ENCODE data around the gene TECPR2.
A peak's percentile ranks its signal among the peaks of the same experiment; 100 is the strongest.

The TECPR2 gene

GRCh38 chr14:102359341-102359740, 3.4 kb upstream of the TECPR2 start:
- H3K4me3 ChIP-seq (ENCODE audit: low read depth, low read length): no peak overlapping the region
- TF ChIP-seq CTCF (IDR thresholded peaks at IDR 0.05; ENCODE audit: low read depth, low read length): no peak
- no peak for DNase-seq (ENCODE audit: low read depth, low spot score)
- in situ Hi-C loops (cut with HindIII; ENCODE audit: low sequenced_read_pairs): no loop called here

- no peak for DNase-seq (ENCODE audit: low read depth, low spot score)
- no peak for TF ChIP-seq CTCF (IDR thresholded peaks at IDR 0.05; ENCODE audit: low read depth, low read length)
- in situ Hi-C loops (cut with HindIII; ENCODE audit: low sequenced_read_pairs): no loop called here
- no peak overlapping the region for H3K4me3 ChIP-seq (ENCODE audit: low read depth, low read length)
These were observed 2.4 kb upstream of the TECPR2 start for GRCh38 chr14:102360388-102360787.

GRCh38 chr14:102362084-102362483, 657 bp upstream of the TECPR2 start:
- H3K4me3 ChIP-seq (ENCODE audit: low read depth, low read length): peak overlapping the region; percentile 84
- in situ Hi-C loops (cut with HindIII; ENCODE audit: low sequenced_read_pairs): no loop called here
- DNase-seq (ENCODE audit: low read depth, low spot score): peak; percentile 8
- TF ChIP-seq CTCF (IDR thresholded peaks at IDR 0.05; ENCODE audit: low read depth, low read length): no peak

- DNase-seq (ENCODE audit: low read depth, low spot score): peak; percentile 38
- no peak for TF ChIP-seq CTCF (IDR thresholded peaks at IDR 0.05; ENCODE audit: low read depth, low read length)
- H3K4me3 ChIP-seq (ENCODE audit: low read depth, low read length): peak overlapping the region; percentile 84
- in situ Hi-C loops (cut with HindIII; ENCODE audit: low sequenced_read_pairs): no loop called here
These were observed 622 bp downstream of the TECPR2 start for GRCh38 chr14:102363182-102363943.

GRCh38 chr14:102370305-102370809, 7.6 kb downstream of the TECPR2 start:
- H3K4me3 ChIP-seq (ENCODE audit: low read depth, low read length): no peak overlapping the region
- TF ChIP-seq CTCF (IDR thresholded peaks at IDR 0.05; ENCODE audit: low read depth, low read length): no peak
- in situ Hi-C loops (cut with HindIII; ENCODE audit: low sequenced_read_pairs): no loop called here
- DNase-seq (ENCODE audit: low read depth, low spot score): no peak

GRCh38 chr14:102371361-102371760, 8.6 kb downstream of the TECPR2 start:
- no peak overlapping the region for H3K4me3 ChIP-seq (ENCODE audit: low read depth, low read length)
- no peak for DNase-seq (ENCODE audit: low read depth, low spot score)
- no peak for TF ChIP-seq CTCF (IDR thresholded peaks at IDR 0.05; ENCODE audit: low read depth, low read length)
- in situ Hi-C loops (cut with HindIII; ENCODE audit: low sequenced_read_pairs): no loop called here

All from astrocyte of the spinal cord (primary cell).